H9 (cell line): Measurements from ENCODE around the gene C12orf56. TPM values are rescaled to one million over a fixed set of nuclear protein-coding genes. Genes with fewer than 3 reads are reported as not detected.

ENCODE experiments used
- DNase-seq: peaks from one replicate; pipeline ENCODE4 v3.0.0-alpha.2; 2017
- H2AFZ ChIP-seq: one replicate; pipeline ENCODE4 v1.6.1; 2013; ENCODE audit warnings: mild to moderate bottlenecking, low read length, control low read depth, moderate library complexity
- H2AK5ac ChIP-seq: 2 replicates; pipeline ENCODE4 v1.6.1; 2013; ENCODE audit warnings: low read length, control low read depth, mixed read lengths; ENCODE audit not compliant: insufficient read length
- H2BK120ac ChIP-seq: one replicate; pipeline ENCODE4 v1.6.1; 2013; ENCODE audit warnings: low read depth, mild to moderate bottlenecking, low read length, control low read depth, inconsistent platforms; ENCODE audit not compliant: poor library complexity, severe bottlenecking
- H2BK12ac ChIP-seq: 2 replicates; pipeline ENCODE4 v1.6.1; 2013; ENCODE audit warnings: low read length, control low read depth, mixed read lengths, low read depth; ENCODE audit not compliant: insufficient read length
- H2BK15ac ChIP-seq: 2 replicates; pipeline ENCODE4 v1.6.1; 2013; ENCODE audit warnings: low read depth, low read length, control low read depth
- H2BK20ac ChIP-seq: one replicate; pipeline ENCODE4 v1.6.1; 2013; ENCODE audit warnings: low read depth, mild to moderate bottlenecking, low read length, control low read depth, inconsistent platforms; ENCODE audit not compliant: poor library complexity, severe bottlenecking
- H2BK5ac ChIP-seq: 2 replicates; pipeline ENCODE4 v1.6.1; 2013; ENCODE audit warnings: low read length, control low read depth, mixed read lengths; ENCODE audit not compliant: insufficient read length
- H3K14ac ChIP-seq: 2 replicates; pipeline ENCODE4 v1.6.1; 2013; ENCODE audit warnings: low read length, control low read depth; ENCODE audit not compliant: insufficient read depth
- H3K18ac ChIP-seq: 2 replicates; pipeline ENCODE4 v1.6.1; 2013; ENCODE audit warnings: low read depth, mild to moderate bottlenecking, mixed read lengths, low read length, control low read depth; ENCODE audit not compliant: insufficient read length
- H3K23ac ChIP-seq: 2 replicates; pipeline ENCODE4 v1.6.1; 2013; ENCODE audit warnings: low read length, control low read depth, mixed read lengths, low read depth; ENCODE audit not compliant: insufficient read length
- H3K23me2 ChIP-seq: 2 replicates; pipeline ENCODE4 v1.6.1; 2013; ENCODE audit warnings: low read depth, mild to moderate bottlenecking, mixed read lengths, low read length, control low read depth; ENCODE audit not compliant: insufficient read length, poor library complexity, severe bottlenecking
- H3K27ac ChIP-seq: 2 replicates; pipeline ENCODE4 v1.5.1; 2013; ENCODE audit warnings: low read length, control low read depth, mixed read lengths, low read depth; ENCODE audit not compliant: insufficient read length
- H3K27me3 ChIP-seq: 2 replicates; pipeline ENCODE4 v1.6.1; 2013; ENCODE audit warnings: low read length, control low read depth, inconsistent platforms; ENCODE audit not compliant: insufficient read depth
- H3K4ac ChIP-seq: 2 replicates; pipeline ENCODE4 v1.6.1; 2013; ENCODE audit warnings: low read depth, mild to moderate bottlenecking, control low read depth, inconsistent platforms, low read length, moderate library complexity
- H3K4me1 ChIP-seq: 2 replicates; pipeline ENCODE4 v1.6.1; 2013; ENCODE audit warnings: low read length, control low read depth, inconsistent platforms; ENCODE audit not compliant: insufficient read depth
- H3K4me2 ChIP-seq: 2 replicates; pipeline ENCODE4 v1.6.1; 2013; ENCODE audit warnings: low read length, control low read depth, mixed read lengths; ENCODE audit not compliant: insufficient read length, insufficient read depth
- H3K56ac ChIP-seq: 2 replicates; pipeline ENCODE4 v1.6.1; 2013; ENCODE audit warnings: low read depth, mild to moderate bottlenecking, mixed read lengths, low read length, control low read depth; ENCODE audit not compliant: insufficient read length
- H3K79me1 ChIP-seq: 2 replicates; pipeline ENCODE4 v1.6.1; 2013; ENCODE audit warnings: low read depth, mild to moderate bottlenecking, moderate library complexity, low read length, control low read depth, inconsistent platforms; ENCODE audit not compliant: insufficient read depth, poor library complexity, severe bottlenecking
- H3K79me2 ChIP-seq: 2 replicates; pipeline ENCODE4 v1.6.1; 2013; ENCODE audit warnings: low read length, control low read depth, inconsistent platforms; ENCODE audit not compliant: insufficient read depth
- H3K9ac ChIP-seq: 2 replicates; pipeline ENCODE4 v1.6.1; 2013; ENCODE audit warnings: low read length, control low read depth, mixed read lengths; ENCODE audit not compliant: insufficient read length; ENCODE audit errors: extremely low read depth
- H3K9me3 ChIP-seq: one replicate; pipeline ENCODE4 v1.6.1; 2013; ENCODE audit warnings: low read depth, low read length, inconsistent platforms; ENCODE audit not compliant: control insufficient read depth
- H3T11ph ChIP-seq: one replicate; pipeline ENCODE4 v1.6.1; 2013; ENCODE audit warnings: mild to moderate bottlenecking, low read length, control low read depth, inconsistent platforms
- H4K20me1 ChIP-seq: one replicate; pipeline ENCODE4 v1.6.1; 2013; ENCODE audit not compliant: control insufficient read depth, insufficient read length, insufficient read depth
- H4K5ac ChIP-seq: 2 replicates; pipeline ENCODE4 v1.6.1; 2013; ENCODE audit warnings: low read depth, mild to moderate bottlenecking, mixed read lengths, low read length, control low read depth; ENCODE audit not compliant: insufficient read length
- H4K8ac ChIP-seq: replicated peaks from 2 replicates; pipeline ENCODE4 v1.6.1; 2013; ENCODE audit warnings: low read length, control low read depth, mixed read lengths, low read depth; ENCODE audit not compliant: insufficient read length
- H4K91ac ChIP-seq: 2 replicates; pipeline ENCODE4 v1.6.1; 2013; ENCODE audit warnings: low read depth, mild to moderate bottlenecking, moderate library complexity, mixed read lengths, low read length, control low read depth; ENCODE audit not compliant: insufficient read length
- H3K27ac Mint-ChIP-seq, 3 experiments: 2 replicates in 2 of 3; 3 replicates in 1 of 3; pipeline ENCODE4 v1.8.0; 2020 to 2021; ENCODE audit warnings: mixed read lengths in 3 of 3, mild to moderate bottlenecking in 1 of 3, moderate library complexity in 1 of 3
- H3K27me3 Mint-ChIP-seq: 2 replicates; pipeline ENCODE4 v1.8.0; 2021; ENCODE audit warnings: low read depth, mild to moderate bottlenecking, moderate library complexity, mixed read lengths
- H3K36me3 Mint-ChIP-seq, 3 experiments: 2 replicates in 2 of 3; 3 replicates in 1 of 3; pipeline ENCODE4 v1.8.0; 2020 to 2021; ENCODE audit warnings: low read depth in 3 of 3, mixed read lengths in 3 of 3; ENCODE audit not compliant: insufficient read depth in 1 of 3
- H3K4me1 Mint-ChIP-seq, 2 experiments: 2 replicates each; pipeline ENCODE4 v1.8.0; 2020; ENCODE audit warnings: mixed read lengths in 2 of 2
- H3K4me3 Mint-ChIP-seq, 2 experiments: 2 replicates in 1 of 2; 3 replicates in 1 of 2; pipeline ENCODE4 v1.8.0; 2020 to 2021; ENCODE audit warnings: mild to moderate bottlenecking in 2 of 2, mixed read lengths in 2 of 2, moderate library complexity in 1 of 2
- H3K9me3 Mint-ChIP-seq, 2 experiments: 2 replicates in 1 of 2; 3 replicates in 1 of 2; pipeline ENCODE4 v1.8.0; 2020; ENCODE audit warnings: mild to moderate bottlenecking in 2 of 2, mixed read lengths in 2 of 2, moderate library complexity in 1 of 2
- CTCF ChIP-seq: fragments of 200-600 bp; sonication (generic); conservative IDR thresholded peaks from 3 replicates; pipeline ENCODE4 v1.8.0; 2021; ENCODE audit warnings: antibody characterized with exemption, mild to moderate bottlenecking
- WGBS: extraction: QIAGEN DNeasy Blood & Tissue Kit; methylation state at CpG from one replicate; pipeline ENCODE4 v1.1.7; 2013; ENCODE audit warnings: missing lambda C conversion rate, low lambda C conversion rate, mixed read lengths; ENCODE audit not compliant: insufficient read length; ENCODE audit errors: extremely low coverage; 5-methylcytosine and 5-hydroxymethylcytosine counted together
- total RNA-seq: library from RNA; stranded (reverse); gene quantifications from 2 replicates; pipeline ENCODE4 v1.2.1, GENCODE V29; 2021

Gene C12orf56
- total RNA-seq, 1 experiment from 2014 or later = 2.2 TPM

GRCh38 chr12:64433915-64434314 lies 43.4 kb upstream of the C12orf56 start:
- no peak overlapping the region for H3K4me2 ChIP-seq
- H4K91ac ChIP-seq = no peak overlapping the region
- H3K4ac ChIP-seq = no peak overlapping the region
- no peak overlapping the region for H2AFZ ChIP-seq
- no peaks in the 10 kb centered on the region for H3K9me3 Mint-ChIP-seq
- H3K56ac ChIP-seq = no peak overlapping the region
- no peak overlapping the region for H2AK5ac ChIP-seq
- H3T11ph ChIP-seq = no peak overlapping the region
- H3K23me2 ChIP-seq = no peaks in the 10 kb centered on the region
- H3K27ac ChIP-seq = no peak overlapping the region
- H3K79me2 ChIP-seq = no peaks in the 10 kb centered on the region
- H3K4me1 ChIP-seq = no peaks in the 10 kb centered on the region
- no peak overlapping the region for H2BK15ac ChIP-seq
- no peak overlapping the region for H2BK12ac ChIP-seq
- H3K23ac ChIP-seq = no peak overlapping the region
- H2BK20ac ChIP-seq = no peak overlapping the region
- H3K4me3 Mint-ChIP-seq = no peak overlapping the region
- no peaks in the 10 kb centered on the region for H3K79me1 ChIP-seq
- no peaks in the 10 kb centered on the region for H3K9me3 ChIP-seq
- no peak overlapping the region for H4K8ac ChIP-seq
- H4K5ac ChIP-seq = no peak overlapping the region
- no peak overlapping the region for H3K18ac ChIP-seq
- no CpG with 5 or more reads among the region's 5 CpGs for WGBS
- H3K36me3 Mint-ChIP-seq = peaks cover 66 to 96% (median 95%) of the 10 kb centered on the region in 3 experiments; a peak in 6 of 7 replicates
- peaks cover 2% of the 10 kb centered on the region for H4K20me1 ChIP-seq
- H3K14ac ChIP-seq = no peak overlapping the region
- no peak overlapping the region for H2BK5ac ChIP-seq
- no peak overlapping the region for H3K27ac Mint-ChIP-seq
- TF ChIP-seq CTCF = no peak
- H3K9ac ChIP-seq = no peak overlapping the region
- no peaks in the 10 kb centered on the region for H3K4me1 Mint-ChIP-seq
- H2BK120ac ChIP-seq = no peak overlapping the region
- DNase-seq = no peak
- no peaks in the 10 kb centered on the region for H3K27me3 ChIP-seq
- no peaks in the 10 kb centered on the region for H3K27me3 Mint-ChIP-seq
